Activated CD8-positive, alpha-beta T cell treated with anti-CD3 and anti-CD28 coated beads for 36 hours (primary cell): ENCODE data around the gene PARP16. TPM values are rescaled to one million over a fixed set of nuclear protein-coding genes. Genes with fewer than 3 reads are reported as not detected.

Experiments
- ATAC-seq: fragments of 200-7000 bp; cut with Tn5 transposase; one replicate; pipeline ENCODE4 v1.10.0; 2021; ENCODE audit warnings: mild to moderate bottlenecking, moderate library complexity
- CTCF ChIA-PET: fragments of 350-600 bp; sonication (Branson Sonifier 250); formaldehyde crosslinking; loops from one replicate; lab custom pipeline; 2021; ENCODE audit warnings: antibody characterized with exemption; lab: Charles Lee
- POLR2A ChIA-PET: fragments of 350-600 bp; sonication (Branson Sonifier 250); formaldehyde crosslinking; loops from one replicate; lab custom pipeline; 2021; ENCODE audit warnings: antibody characterized with exemption; lab: Charles Lee
- DNase-seq: peaks from one replicate; pipeline ENCODE4 v3.0.0-alpha.2; 2020
- H3K27ac Mint-ChIP-seq: one replicate; pipeline ENCODE4 v1.8.0; 2021; ENCODE audit warnings: mild to moderate bottlenecking, mixed read lengths
- H3K27me3 Mint-ChIP-seq: one replicate; pipeline ENCODE4 v1.8.0; 2021; ENCODE audit warnings: mixed read lengths
- H3K36me3 Mint-ChIP-seq: one replicate; pipeline ENCODE4 v1.8.0; 2021; ENCODE audit warnings: low read depth, mixed read lengths
- H3K4me1 Mint-ChIP-seq: one replicate; pipeline ENCODE4 v1.8.0; 2021; ENCODE audit warnings: low read depth, mixed read lengths
- H3K4me3 Mint-ChIP-seq: one replicate; pipeline ENCODE4 v1.8.0; 2021; ENCODE audit warnings: mild to moderate bottlenecking, moderate library complexity, mixed read lengths
- H3K9me3 Mint-ChIP-seq: one replicate; pipeline ENCODE4 v1.8.0; 2021; ENCODE audit warnings: mixed read lengths
- CTCF ChIP-seq: fragments of 200-600 bp; IDR thresholded peaks from one replicate; pipeline ENCODE4 v1.8.0; 2022; ENCODE audit warnings: antibody characterized with exemption, mild to moderate bottlenecking
- intact Hi-C: fragments of 100-400 bp; cut with micrococcal nuclease; formaldehyde crosslinking; loops from one replicate; pipeline ENCODE4 v1.10.0; 2022
- total RNA-seq, 2 experiments: library from RNA; stranded (reverse); gene quantifications; one replicate each; pipeline ENCODE4 v1.2.3, GENCODE V29; 2021

PARP16 gene
- total RNA-seq, 2 experiments from 2014 or later: 17.9 to 20.5 TPM

DNA sequence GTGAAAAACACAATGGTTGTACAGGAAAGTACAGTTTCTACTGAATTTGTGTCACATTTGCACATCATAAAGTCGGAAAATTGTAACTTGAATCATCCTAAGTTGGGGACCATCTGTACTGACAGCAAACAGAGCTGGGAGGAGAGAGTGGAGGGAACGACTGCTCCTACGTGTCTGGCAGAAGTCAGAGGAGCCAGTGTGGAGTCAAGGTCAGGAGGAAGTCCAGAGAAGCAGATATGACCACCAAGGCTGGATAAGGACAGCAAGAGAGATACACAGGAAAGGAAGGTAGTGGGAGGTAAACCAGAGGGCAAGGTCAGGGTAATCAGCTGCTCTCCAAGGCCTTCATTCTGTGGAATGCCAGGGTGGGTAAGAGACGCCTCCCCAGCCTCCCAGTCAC, 72.7 kb downstream of the PARP16 start:
- intact Hi-C loops: no loop called here
- Mint-ChIP-seq H3K9me3 (no peaks in the 10 kb centered on the region), H3K4me1 (peaks cover 20% of the 10 kb centered on the region), H3K27ac (no peak overlapping the region), H3K27me3 (peaks cover 1% of the 10 kb centered on the region), H3K36me3 (no peaks in the 10 kb centered on the region), H3K4me3 (no peak overlapping the region)
- TF ChIP-seq CTCF: no peak
- CTCF ChIA-PET: interaction anchor here (0.6 to 0.9 kb wide), 2 partner anchors 84 to 428 kb away, joined by 3 read pairs; no protein-coding TSS in a partner anchor
- POLR2A ChIA-PET: interaction anchor here (1.4 kb wide), 1 partner anchor 84 kb away, joined by 3 read pairs; no protein-coding TSS in a partner anchor
- DNase-seq (no peak), ATAC-seq (no peak)

DNA sequence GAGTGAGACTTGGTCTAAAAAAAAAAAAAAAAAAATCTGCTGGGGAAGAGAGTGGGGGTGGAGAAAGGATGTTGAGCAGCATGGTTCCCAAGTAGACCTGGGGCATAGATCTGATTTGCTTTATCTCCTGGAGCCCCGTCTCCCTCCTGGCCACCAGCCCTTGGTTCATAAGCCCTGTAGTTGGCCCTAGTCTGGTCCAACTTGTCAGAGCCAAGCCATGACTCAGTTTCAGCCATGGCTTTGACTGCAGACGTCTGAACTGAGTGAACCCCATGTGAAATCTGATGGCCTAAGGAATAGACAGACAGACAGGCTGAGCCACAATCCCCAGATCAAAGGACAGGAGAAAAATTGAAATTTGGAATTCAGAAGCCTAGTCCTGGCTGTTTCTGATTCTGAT, 73.4 kb downstream of the PARP16 start:
- CTCF ChIA-PET: interaction anchor here (1.2 kb wide), 1 partner anchor 73 kb away, joined by 3 read pairs; no protein-coding TSS in a partner anchor

GRCh38 chr15:65212097-65212496, 74.6 kb downstream of the PARP16 start:
- no peak overlapping the region for H3K4me3 Mint-ChIP-seq
- ChIA-PET CTCF (interaction anchor here (0.6 to 2.0 kb wide), 17 partner anchors 10 to 188 kb away, joined by 3 to 10 read pairs (median 3); partner anchors contain the start of genes PARP16 and RNU5A-1), POLR2A (interaction anchor here (0.5 to 1.3 kb wide), 8 partner anchors 9 to 199 kb away, joined by 3 to 4 read pairs (median 4); partner anchors contain the start of genes PARP16 and RNU5B-1)
- H3K4me1 Mint-ChIP-seq: peaks cover 5% of the 10 kb centered on the region
- H3K9me3 Mint-ChIP-seq: no peaks in the 10 kb centered on the region
- intact Hi-C loops: no loop called here
- peak; percentile 61 for TF ChIP-seq CTCF
- peak; percentile 96 for ATAC-seq
- no peaks in the 10 kb centered on the region for H3K27me3 Mint-ChIP-seq
- no peak overlapping the region for H3K27ac Mint-ChIP-seq
- H3K36me3 Mint-ChIP-seq: no peaks in the 10 kb centered on the region
- peak; percentile 84 for DNase-seq

More for the DNA sequence above, 73.4 kb downstream of the PARP16 start:
- intact Hi-C loops: no loop called here
- H3K9me3 Mint-ChIP-seq: no peaks in the 10 kb centered on the region
- POLR2A ChIA-PET: interaction anchor here (0.8 kb wide), 2 partner anchors 11 to 87 kb away, joined by 3 to 4 read pairs; no protein-coding TSS in a partner anchor
- no peak overlapping the region for H3K27ac Mint-ChIP-seq
- no peak overlapping the region for H3K4me3 Mint-ChIP-seq
- DNase-seq: no peak
- TF ChIP-seq CTCF: no peak
- H3K36me3 Mint-ChIP-seq: no peaks in the 10 kb centered on the region
- peaks cover 13% of the 10 kb centered on the region for H3K4me1 Mint-ChIP-seq
- ATAC-seq: no peak
- H3K27me3 Mint-ChIP-seq: peaks cover 1% of the 10 kb centered on the region

GRCh38 chr15:65211482-65211982, 75.2 kb downstream of the PARP16 start:
- Mint-ChIP-seq H3K27ac (no peak overlapping the region), H3K27me3 (no peaks in the 10 kb centered on the region), H3K4me3 (no peak overlapping the region), H3K9me3 (no peaks in the 10 kb centered on the region), H3K36me3 (no peaks in the 10 kb centered on the region), H3K4me1 (peaks cover 5% of the 10 kb centered on the region)
- DNase-seq (no peak), ATAC-seq (no peak)
- CTCF ChIA-PET: interaction anchor here (0.7 to 2.0 kb wide), 15 partner anchors 9 to 189 kb away, joined by 3 to 10 read pairs (median 4); partner anchors contain the start of genes PARP16 and RNU5A-1
- no peak for TF ChIP-seq CTCF
- POLR2A ChIA-PET: interaction anchor here (0.5 to 1.3 kb wide), 5 partner anchors 8 to 199 kb away, joined by 3 to 4 read pairs (median 3); partner anchors contain the start of gene RNU5B-1
- intact Hi-C loops: no loop called here
